ENCODE measurements around the gene SLC25A51.

SLC25A51 gene

GRCh38 chr9:37870081-37870798 lies 33.7 kb downstream of the SLC25A51 start:
- ATAC-seq = no peak
- Mint-ChIP-seq H3K36me3 (peaks cover 5% of the 10 kb centered on the region), H3K27ac (no peak overlapping the region), H3K9me3 (no peaks in the 10 kb centered on the region), H3K4me3 (no peak overlapping the region), H3K27me3 (no peaks in the 10 kb centered on the region), H3K4me1 (no peaks in the 10 kb centered on the region)

GRCh38 chr9:37862530-37862929 lies 41.4 kb downstream of the SLC25A51 start:
- Mint-ChIP-seq H3K4me1 (no peaks in the 10 kb centered on the region), H3K9me3 (no peaks in the 10 kb centered on the region), H3K4me3 (no peak overlapping the region), H3K27ac (no peak overlapping the region), H3K36me3 (peaks cover 30% of the 10 kb centered on the region), H3K27me3 (no peaks in the 10 kb centered on the region)
- ATAC-seq = no peak

DNA sequence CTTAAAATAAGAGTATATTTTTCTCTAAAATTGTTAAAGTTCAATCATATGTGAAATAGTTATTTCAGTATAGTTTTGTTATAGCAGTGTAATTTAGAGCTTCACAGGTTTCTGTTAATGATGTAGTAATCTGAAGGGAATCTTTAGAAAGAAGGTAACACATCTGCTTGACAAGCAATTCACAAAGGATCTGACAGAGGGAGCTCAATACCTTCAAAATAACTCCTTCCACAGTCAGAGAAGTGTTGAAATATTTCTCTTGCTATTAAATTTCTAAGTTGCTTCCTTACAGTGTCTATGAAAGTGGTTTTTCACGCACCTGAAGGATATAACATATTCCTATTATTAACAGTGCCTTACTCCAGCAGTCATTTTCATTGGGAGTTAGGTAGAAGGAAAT lies 44.9 kb downstream of the SLC25A51 start:
- H3K27ac Mint-ChIP-seq = no peak overlapping the region
- no peaks in the 10 kb centered on the region for H3K27me3 Mint-ChIP-seq
- H3K36me3 Mint-ChIP-seq = peaks cover 42% of the 10 kb centered on the region
- ATAC-seq = no peak
- H3K9me3 Mint-ChIP-seq = no peaks in the 10 kb centered on the region
- no peaks in the 10 kb centered on the region for H3K4me1 Mint-ChIP-seq
- H3K4me3 Mint-ChIP-seq = no peak overlapping the region

DNA sequence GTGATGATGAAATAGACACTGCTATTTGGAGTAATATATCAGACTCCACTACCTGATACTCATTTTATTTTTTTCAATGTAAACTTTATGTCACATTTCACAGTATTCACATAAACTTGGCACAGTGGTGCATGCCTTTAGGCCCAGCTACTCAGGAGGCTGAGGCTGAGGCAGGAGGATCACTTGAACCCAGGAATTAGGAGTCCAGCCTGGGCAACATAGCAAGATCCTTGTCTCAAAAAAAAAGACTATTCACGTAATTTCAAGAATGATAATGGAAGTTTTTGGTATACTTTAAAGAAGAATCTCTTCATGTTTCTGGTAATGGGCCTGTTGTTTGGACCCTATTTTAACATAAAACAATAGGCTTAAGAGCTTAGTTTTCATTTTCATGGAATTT lies 47.4 kb downstream of the SLC25A51 start:
- no peak for ATAC-seq
- Mint-ChIP-seq H3K36me3 (peaks cover 41% of the 10 kb centered on the region), H3K4me1 (no peaks in the 10 kb centered on the region), H3K4me3 (no peak overlapping the region), H3K27me3 (no peaks in the 10 kb centered on the region), H3K9me3 (no peaks in the 10 kb centered on the region), H3K27ac (no peak overlapping the region)

DNA sequence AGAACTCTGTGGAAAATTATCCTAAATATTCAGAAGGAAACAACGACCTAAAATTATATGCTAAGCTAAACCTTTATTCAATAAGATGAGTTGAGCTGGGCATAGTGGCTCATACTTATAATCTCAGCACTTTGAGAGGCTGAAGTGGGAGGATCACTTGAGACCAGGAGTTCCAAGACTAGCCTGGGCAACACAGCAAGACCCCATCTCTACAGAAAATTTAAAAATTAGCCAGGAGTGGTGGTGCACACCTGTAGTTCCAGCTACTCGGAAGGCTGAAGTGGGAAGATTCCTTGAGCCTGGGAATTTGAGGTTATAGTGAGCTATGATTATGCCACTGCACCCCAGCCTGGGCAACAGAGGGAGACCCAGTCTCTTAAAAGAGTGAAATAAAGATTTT lies 51.7 kb downstream of the SLC25A51 start:
- ATAC-seq = no peak
- no peaks in the 10 kb centered on the region for H3K9me3 Mint-ChIP-seq
- H3K36me3 Mint-ChIP-seq = peaks cover 29% of the 10 kb centered on the region
- no peaks in the 10 kb centered on the region for H3K4me1 Mint-ChIP-seq
- no peaks in the 10 kb centered on the region for H3K27me3 Mint-ChIP-seq
- H3K4me3 Mint-ChIP-seq = no peak overlapping the region
- no peak overlapping the region for H3K27ac Mint-ChIP-seq

GRCh38 chr9:37840560-37841194 lies 63.2 kb downstream of the SLC25A51 start:
- no peak for ATAC-seq
- peaks cover 7% of the 10 kb centered on the region for H3K4me1 Mint-ChIP-seq
- no peak overlapping the region for H3K4me3 Mint-ChIP-seq
- no peaks in the 10 kb centered on the region for H3K9me3 Mint-ChIP-seq
- no peaks in the 10 kb centered on the region for H3K27me3 Mint-ChIP-seq
- no peak overlapping the region for H3K27ac Mint-ChIP-seq
- peaks cover 25% of the 10 kb centered on the region for H3K36me3 Mint-ChIP-seq

- H3K27ac Mint-ChIP-seq = no peak overlapping the region
- no peaks in the 10 kb centered on the region for H3K27me3 Mint-ChIP-seq
- no peak for ATAC-seq
- H3K4me1 Mint-ChIP-seq = peaks cover 7% of the 10 kb centered on the region
- H3K4me3 Mint-ChIP-seq = no peak overlapping the region
- H3K9me3 Mint-ChIP-seq = no peaks in the 10 kb centered on the region
- H3K36me3 Mint-ChIP-seq = peaks cover 19% of the 10 kb centered on the region
These were observed 64.1 kb downstream of the SLC25A51 start for GRCh38 chr9:37839496-37840461.

All from stimulated activated memory B cell treated with anti-CD40 and anti-IgM and Interleukin-4, amounts not matched to agents 10 μg/mL and 1 μg/mL and 100 μg/mL, for 72 hours (primary cell).